Breast epithelium (tissue), 4 donors: ENCODE measurements around the gene MYMK. TPM values are rescaled to one million over a fixed set of nuclear protein-coding genes. Genes with fewer than 3 reads are reported as not detected.

Experiments used
- DNase-seq, 2 donors: peaks; one replicate each; pipeline ENCODE4 v3.0.0-alpha.2; 2019; ENCODE audit warnings: low spot score in 2 of 2
- H3K27ac ChIP-seq, 2 donors: fragments of 200-600 bp; sonication (generic) in 1 of 2; one replicate each; pipeline ENCODE4 v1.5.1; 2016 to 2019; ENCODE audit warnings: mild to moderate bottlenecking in 1 of 2
- H3K27me3 ChIP-seq, 2 donors: fragments of 200-600 bp; sonication (generic) in 1 of 2; one replicate each; pipeline versions ENCODE4 v1.5.1 to v1.6.0; 2017 to 2019; ENCODE audit warnings: control low read depth in 1 of 2, mild to moderate bottlenecking in 1 of 2
- H3K36me3 ChIP-seq: fragments of 200-600 bp; one replicate; pipeline ENCODE4 v1.5.1; 2019
- H3K4me1 ChIP-seq, 2 donors: fragments of 200-600 bp; sonication (generic); one replicate each; pipeline ENCODE4 v1.5.1; 2016 to 2019; ENCODE audit warnings: control low read depth in 1 of 2
- H3K4me3 ChIP-seq, 3 donors: fragments of 200-600 bp; sonication (generic); 1 replicate in 2 of 3; 2 replicates in 1 of 3; pipeline ENCODE4 v1.5.1; 2016 to 2019; ENCODE audit warnings: mild to moderate bottlenecking in 3 of 3, moderate library complexity in 2 of 3
- H3K9me3 ChIP-seq, 2 donors: fragments of 200-600 bp; sonication (generic) in 1 of 2; one replicate each; pipeline ENCODE4 v1.5.1; 2016 to 2019; ENCODE audit warnings: control low read depth in 1 of 2
- POLR2A ChIP-seq: fragments of 450-650 bp; IDR thresholded peaks from one replicate; pipeline ENCODE4 v1.6.1; 2016; ENCODE audit warnings: antibody characterized with exemption, mild to moderate bottlenecking, moderate library complexity
- POLR2AphosphoS5 ChIP-seq, 3 donors: sonication (generic); formaldehyde crosslinking; IDR thresholded peaks; one replicate each; pipeline ENCODE4 v1.6.1; 2017; ENCODE audit warnings: antibody characterized with exemption in 3 of 3
- intact Hi-C: fragments of 100-400 bp; cut with DNase I; formaldehyde crosslinking; loops from one replicate; pipeline ENCODE4 v1.15.1; 2023; ENCODE audit warnings: low total_unique reads
- total RNA-seq, 3 donors: library from RNA; depleted of rRNA; stranded (reverse); fragments of >200 nt; gene quantifications; one replicate each; pipeline ENCODE4 v1.1.0, GENCODE V29; 2016
- TF ChIP-seq, protein P1 (sequence below), 3 donors: fragments of 450-650 bp; IDR thresholded peaks; one replicate each; pipeline ENCODE4 v1.5.1; 2016 to 2017; ENCODE audit warnings: antibody characterized with exemption in 3 of 3, mild to moderate bottlenecking in 3 of 3, moderate library complexity in 3 of 3

MYMK gene
- total RNA-seq, 3 donors from 2014 or later: not detected

DNA sequence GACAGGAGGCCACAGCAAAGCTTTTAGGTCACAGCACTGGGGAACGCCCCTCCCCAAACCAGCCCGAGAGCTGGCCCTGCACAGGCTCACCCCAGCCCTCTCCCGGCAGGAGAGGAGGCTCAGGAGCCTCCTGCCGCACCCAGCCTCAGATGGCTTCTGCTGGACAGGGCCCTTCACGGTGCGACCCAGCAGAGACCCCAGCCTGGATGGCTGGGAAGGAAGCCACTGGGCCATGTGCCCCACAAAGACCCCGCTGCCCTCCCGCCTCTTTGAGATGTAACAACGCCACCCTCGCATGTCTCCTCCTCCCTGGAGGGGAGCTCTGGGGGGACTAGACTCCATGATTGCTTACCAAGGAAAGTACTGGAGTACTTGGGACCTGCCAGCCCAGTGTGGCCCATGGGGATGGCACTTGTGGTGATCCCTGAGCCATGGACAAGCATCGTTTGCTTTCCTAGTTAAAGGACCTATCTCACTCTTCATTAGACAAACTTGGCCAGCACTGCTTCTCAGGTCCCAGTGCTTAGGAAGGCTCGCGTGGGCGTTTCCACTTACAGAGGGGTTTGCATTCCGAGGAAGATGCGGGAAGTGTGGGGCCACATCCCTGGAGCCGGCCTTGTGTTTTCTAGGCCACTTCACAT is 9.0 kb downstream of the MYMK start:
- no peak for DNase-seq
- H3K4me3 ChIP-seq: no peak overlapping the region
- intact Hi-C loops: no loop called here
- peaks cover 0 to 7% of the 10 kb centered on the region in 2 donors for H3K27me3 ChIP-seq
- H3K27ac ChIP-seq: no peak overlapping the region
- TF ChIP-seq POLR2A (no peak), POLR2AphosphoS5 (IDR thresholded peaks at IDR 0.05) (no peak)
- TF ChIP-seq, protein P1, sequence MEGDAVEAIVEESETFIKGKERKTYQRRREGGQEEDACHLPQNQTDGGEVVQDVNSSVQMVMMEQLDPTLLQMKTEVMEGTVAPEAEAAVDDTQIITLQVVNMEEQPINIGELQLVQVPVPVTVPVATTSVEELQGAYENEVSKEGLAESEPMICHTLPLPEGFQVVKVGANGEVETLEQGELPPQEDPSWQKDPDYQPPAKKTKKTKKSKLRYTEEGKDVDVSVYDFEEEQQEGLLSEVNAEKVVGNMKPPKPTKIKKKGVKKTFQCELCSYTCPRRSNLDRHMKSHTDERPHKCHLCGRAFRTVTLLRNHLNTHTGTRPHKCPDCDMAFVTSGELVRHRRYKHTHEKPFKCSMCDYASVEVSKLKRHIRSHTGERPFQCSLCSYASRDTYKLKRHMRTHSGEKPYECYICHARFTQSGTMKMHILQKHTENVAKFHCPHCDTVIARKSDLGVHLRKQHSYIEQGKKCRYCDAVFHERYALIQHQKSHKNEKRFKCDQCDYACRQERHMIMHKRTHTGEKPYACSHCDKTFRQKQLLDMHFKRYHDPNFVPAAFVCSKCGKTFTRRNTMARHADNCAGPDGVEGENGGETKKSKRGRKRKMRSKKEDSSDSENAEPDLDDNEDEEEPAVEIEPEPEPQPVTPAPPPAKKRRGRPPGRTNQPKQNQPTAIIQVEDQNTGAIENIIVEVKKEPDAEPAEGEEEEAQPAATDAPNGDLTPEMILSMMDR (IDR thresholded peaks at IDR 0.05): no peak
- no peaks in the 10 kb centered on the region for H3K4me1 ChIP-seq
- no peaks in the 10 kb centered on the region for H3K36me3 ChIP-seq
- H3K9me3 ChIP-seq: no peaks in the 10 kb centered on the region

DNA sequence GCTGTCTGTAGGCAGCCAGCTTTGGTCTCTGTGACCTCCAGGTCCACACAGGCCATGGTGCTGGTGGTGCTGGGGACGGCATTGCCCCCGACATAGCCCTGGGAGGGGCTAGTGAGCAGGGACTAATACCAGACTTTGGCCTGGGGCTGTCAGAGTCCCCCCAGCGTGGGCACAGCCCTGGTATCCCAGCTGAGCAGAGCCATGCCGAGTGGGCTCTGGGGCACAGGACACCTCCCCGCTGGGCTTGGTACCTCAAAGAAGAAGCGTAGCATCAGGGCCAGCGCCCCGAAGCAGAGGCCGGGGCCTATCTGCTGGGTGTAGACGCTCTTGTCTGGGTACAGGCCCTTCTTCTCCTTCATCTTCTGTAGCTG is 9.5 kb downstream of the MYMK start:
- Histone ChIP-seq H3K27ac (no peak overlapping the region), H3K4me1 (no peaks in the 10 kb centered on the region), H3K4me3 (no peak overlapping the region), H3K36me3 (no peaks in the 10 kb centered on the region), H3K27me3 (peaks cover 0 to 7% of the 10 kb centered on the region in 2 donors), H3K9me3 (no peaks in the 10 kb centered on the region)
- TF ChIP-seq POLR2AphosphoS5 (IDR thresholded peaks at IDR 0.05) (no peak), POLR2A (no peak)
- TF ChIP-seq, protein P1 (IDR thresholded peaks at IDR 0.05): no peak
- no peak for DNase-seq
- intact Hi-C loops: no loop called here

DNA sequence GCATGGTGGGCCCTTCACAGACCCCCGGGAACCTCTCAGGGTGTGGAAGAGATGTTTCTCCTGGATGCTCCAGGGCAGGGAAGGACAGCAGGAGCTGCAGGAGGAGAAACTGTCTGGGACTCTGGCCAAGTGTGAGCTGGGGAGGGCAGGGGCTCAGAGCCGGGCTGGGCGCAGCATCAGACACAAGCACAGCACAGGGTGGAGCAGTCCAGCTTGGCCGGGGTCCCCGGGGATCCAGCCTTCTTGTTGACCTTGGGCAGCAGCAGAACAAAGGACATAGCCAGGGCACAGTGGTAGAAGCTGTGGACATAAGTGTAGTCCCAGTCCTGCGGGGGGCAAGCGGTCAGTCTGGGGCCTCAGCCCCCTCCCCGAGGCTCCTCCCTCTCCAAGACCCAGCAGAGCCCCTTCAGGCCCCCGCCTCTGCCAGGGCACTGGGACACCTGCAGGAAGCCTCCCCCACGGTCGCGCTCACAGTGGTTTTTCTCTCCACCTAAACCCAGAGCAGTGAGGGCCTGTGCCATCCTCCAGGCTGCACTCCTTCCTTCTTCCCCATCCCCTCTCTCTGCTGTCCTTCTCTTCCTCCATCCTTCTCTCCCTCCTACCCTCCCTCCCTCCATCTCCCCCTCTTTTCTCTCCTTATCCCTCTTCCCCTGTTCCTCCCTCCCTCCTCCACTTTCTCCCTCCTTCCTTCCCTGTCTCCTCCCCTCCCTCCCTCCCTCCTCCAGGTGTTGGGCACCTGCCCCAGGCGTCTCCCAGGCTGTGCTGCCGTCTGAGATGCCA is 10.1 kb downstream of the MYMK start:
- H3K4me3 ChIP-seq: no peak overlapping the region
- intact Hi-C loops: no loop called here
- no peaks in the 10 kb centered on the region for H3K4me1 ChIP-seq
- H3K9me3 ChIP-seq: no peaks in the 10 kb centered on the region
- no peak overlapping the region for H3K27ac ChIP-seq
- TF ChIP-seq POLR2A (no peak), POLR2AphosphoS5 (IDR thresholded peaks at IDR 0.05) (no peak)
- TF ChIP-seq, protein P1 (IDR thresholded peaks at IDR 0.05): no peak
- DNase-seq: no peak
- H3K27me3 ChIP-seq: peaks cover 0 to 7% of the 10 kb centered on the region in 2 donors
- no peaks in the 10 kb centered on the region for H3K36me3 ChIP-seq

DNA sequence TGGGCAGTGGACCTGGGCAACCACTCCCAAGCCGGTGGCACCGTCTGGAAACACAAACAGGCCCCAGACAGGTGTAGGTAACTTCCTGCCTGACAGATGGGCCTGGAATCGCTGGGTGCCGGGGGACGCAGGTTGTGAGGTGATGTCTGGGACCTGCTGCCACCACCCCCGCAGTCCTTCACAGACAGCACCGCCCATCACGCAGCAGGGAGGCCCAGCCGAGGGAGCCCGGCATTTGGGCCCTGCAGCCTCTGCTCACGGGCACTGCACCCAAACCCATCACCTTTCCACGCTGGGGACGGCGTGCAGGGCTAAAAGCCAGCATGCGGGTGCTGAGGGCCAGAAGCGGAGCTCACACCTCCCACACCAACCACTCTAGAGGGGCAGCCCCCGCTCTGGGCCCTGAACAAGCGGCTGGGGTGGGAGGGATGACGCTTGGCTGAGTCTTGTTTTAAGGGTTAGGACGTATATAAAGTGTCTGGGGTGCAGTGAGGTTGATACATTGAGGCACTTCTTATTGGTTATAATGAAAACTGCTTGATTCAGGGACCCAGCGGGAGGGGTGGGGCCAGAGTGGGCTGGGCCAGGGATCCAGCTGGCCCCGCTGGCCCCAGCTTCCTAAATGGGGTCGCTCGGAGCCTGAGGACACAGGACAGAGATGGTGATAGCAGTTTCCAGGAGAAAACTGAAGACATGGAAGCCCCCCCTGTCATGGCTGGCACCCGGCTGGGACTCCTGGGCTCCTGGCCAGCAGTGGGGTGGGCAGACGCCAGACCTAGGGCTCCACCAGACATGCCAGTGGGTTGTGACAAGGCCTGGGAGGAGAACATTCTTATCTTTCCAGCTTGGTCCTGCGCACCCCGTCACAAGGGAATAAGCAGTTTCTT is 11.3 kb downstream of the MYMK start:
- intact Hi-C loops: no loop called here
- no peak overlapping the region for H3K4me3 ChIP-seq
- DNase-seq: no peak
- H3K27me3 ChIP-seq: peaks cover 0 to 7% of the 10 kb centered on the region in 2 donors
- H3K36me3 ChIP-seq: no peaks in the 10 kb centered on the region
- H3K27ac ChIP-seq: no peak overlapping the region
- no peaks in the 10 kb centered on the region for H3K4me1 ChIP-seq
- TF ChIP-seq POLR2A (no peak), POLR2AphosphoS5 (IDR thresholded peaks at IDR 0.05) (no peak)
- TF ChIP-seq, protein P1 (IDR thresholded peaks at IDR 0.05): no peak
- no peaks in the 10 kb centered on the region for H3K9me3 ChIP-seq
